ENCODE data around the gene SECISBP2L.

DNA sequence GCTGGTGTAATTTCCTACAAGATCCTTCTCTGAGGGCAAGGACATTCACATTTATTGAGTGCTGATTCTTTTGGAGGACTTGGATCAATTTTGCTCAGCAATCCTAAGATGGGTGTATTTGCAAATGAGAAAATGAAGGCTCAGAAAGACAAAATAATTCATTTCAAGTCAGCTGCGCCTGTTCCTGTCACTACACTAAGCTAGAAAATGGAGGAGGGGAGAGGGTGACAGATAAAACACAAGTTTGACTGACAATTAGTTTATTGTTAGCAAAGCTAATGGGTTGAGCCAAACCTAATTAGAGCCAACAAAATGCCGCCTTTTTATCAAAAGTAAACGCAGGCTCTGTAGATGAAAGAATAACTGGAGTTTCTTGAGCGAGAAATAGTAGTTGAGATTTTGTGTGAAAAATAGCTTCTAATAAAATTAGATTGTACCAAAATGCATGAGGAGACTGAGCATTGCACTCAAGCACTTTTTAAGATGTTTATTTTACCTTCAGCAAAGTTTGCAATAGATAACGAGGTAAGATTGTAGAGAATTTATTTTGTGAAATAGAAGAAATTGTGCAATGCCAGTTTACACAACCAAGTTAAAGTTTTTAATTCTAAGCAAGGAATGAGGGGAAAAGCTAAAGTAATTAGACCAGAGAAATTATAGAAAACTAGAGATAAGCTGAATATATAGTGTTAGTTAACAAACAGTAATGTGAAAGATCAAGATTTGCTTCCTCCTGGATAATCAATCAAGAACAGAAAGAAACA is 39.6 kb upstream of the SECISBP2L start:
- TF ChIP-seq, protein P1, sequence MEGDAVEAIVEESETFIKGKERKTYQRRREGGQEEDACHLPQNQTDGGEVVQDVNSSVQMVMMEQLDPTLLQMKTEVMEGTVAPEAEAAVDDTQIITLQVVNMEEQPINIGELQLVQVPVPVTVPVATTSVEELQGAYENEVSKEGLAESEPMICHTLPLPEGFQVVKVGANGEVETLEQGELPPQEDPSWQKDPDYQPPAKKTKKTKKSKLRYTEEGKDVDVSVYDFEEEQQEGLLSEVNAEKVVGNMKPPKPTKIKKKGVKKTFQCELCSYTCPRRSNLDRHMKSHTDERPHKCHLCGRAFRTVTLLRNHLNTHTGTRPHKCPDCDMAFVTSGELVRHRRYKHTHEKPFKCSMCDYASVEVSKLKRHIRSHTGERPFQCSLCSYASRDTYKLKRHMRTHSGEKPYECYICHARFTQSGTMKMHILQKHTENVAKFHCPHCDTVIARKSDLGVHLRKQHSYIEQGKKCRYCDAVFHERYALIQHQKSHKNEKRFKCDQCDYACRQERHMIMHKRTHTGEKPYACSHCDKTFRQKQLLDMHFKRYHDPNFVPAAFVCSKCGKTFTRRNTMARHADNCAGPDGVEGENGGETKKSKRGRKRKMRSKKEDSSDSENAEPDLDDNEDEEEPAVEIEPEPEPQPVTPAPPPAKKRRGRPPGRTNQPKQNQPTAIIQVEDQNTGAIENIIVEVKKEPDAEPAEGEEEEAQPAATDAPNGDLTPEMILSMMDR (conservative IDR thresholded peaks at IDR 0.05), result no peak
- TF ChIP-seq EZH2 (IDR thresholded peaks at IDR 0.05; ENCODE audit: low read depth), result no peak
